K562 (cell line): ENCODE measurements around the gene RAD54L. TPM values are rescaled to one million over a fixed set of nuclear protein-coding genes. Genes with fewer than 3 reads are reported as not detected.

Source experiments
- DACH1 ChIP-seq: fragments of 450-650 bp; IDR thresholded peaks from 2 replicates; pipeline ENCODE4 v1.6.1; 2018; ENCODE audit not compliant: partially characterized antibody
- MCM5 ChIP-seq: fragments of 450-650 bp; IDR thresholded peaks from 2 replicates; pipeline ENCODE4 v1.6.1; 2016; ENCODE audit warnings: low read depth
- MYNN ChIP-seq, 2 experiments: sonication (generic); formaldehyde crosslinking in 1 of 2; IDR thresholded peaks; 2 replicates each; pipeline versions ENCODE4 v1.5.0 to v1.6.1; 2016 to 2020; ENCODE audit warnings: antibody characterized with exemption in 1 of 2, missing genetic modification reagents in 1 of 2
- SAFB ChIP-seq: fragments of 200-400 bp; formaldehyde crosslinking; IDR thresholded peaks from 2 replicates; pipeline ENCODE4 v1.6.1; 2017; ENCODE audit warnings: low read depth, low read length, borderline replicate concordance
- SRF ChIP-seq, 2 experiments: fragments of 250-450, 450-650 bp in 1 of 2; sonication (Bioruptor Pico) in 1 of 2; sonication (generic) in 1 of 2; formaldehyde crosslinking; IDR thresholded peaks; 2 replicates each; pipeline versions ENCODE4 v1.5.0 to v1.5.1; 2020 to 2022; ENCODE audit warnings: mild to moderate bottlenecking in 1 of 2, missing genetic modification reagents in 1 of 2
- ZNF431 ChIP-seq: sonication (generic); formaldehyde crosslinking; IDR thresholded peaks from 2 replicates; pipeline ENCODE4 v1.8.0; 2022; ENCODE audit warnings: mild to moderate bottlenecking, missing genetic modification reagents
- ZNF644 ChIP-seq: fragments of 200-800 bp; sonication (Bioruptor generic); IDR thresholded peaks from 2 replicates; pipeline ENCODE4 v1.6.1; 2016; ENCODE audit warnings: low read depth, missing genetic modification characterization, missing compliant biosample characterization
- polyA plus RNA-seq, 8 experiments: library from polyadenylated mRNA; depleted of rRNA in 4 of 8; stranded (reverse) in 5 of 8; unstranded in 3 of 8; fragments of >200 nt; fragmentation: Nextera tagmentation in 2 of 8; fragmentation: Illumina TruSeq in 1 of 8; extraction: Ambion mirVana in 2 of 8; extraction: Trizol in 1 of 8; gene quantifications; 2 replicates each; pipeline versions ENCODE4 v1.2.1 to v1.2.3, GENCODE V29; 2011 to 2014; ENCODE audit warnings: inconsistent platforms in 1 of 8, missing spikeins in 1 of 8
- total RNA-seq, 7 experiments: library from RNA; depleted of rRNA in 6 of 7; stranded (reverse); fragments of >200 nt in 6 of 7; fragmentation: Illumina TruSeq in 2 of 7; extraction: Trizol in 2 of 7; gene quantifications; 2 replicates each; pipeline versions ENCODE4 v1.2.1 to v1.2.3, GENCODE V29; 2011 to 2021; ENCODE audit warnings: low replicate concordance in 1 of 7
- TF ChIP-seq, protein P1 (sequence below), 2 experiments: fragments of 150-350 bp in 1 of 2; IDR thresholded peaks; 2 replicates each; pipeline ENCODE4 v1.6.1; 2012 to 2016; ENCODE audit warnings: low read depth in 2 of 2, low read length in 2 of 2, mild to moderate bottlenecking in 1 of 2, moderate library complexity in 1 of 2
- TF ChIP-seq, protein P2 (sequence below): IDR thresholded peaks from 3 replicates; pipeline ENCODE4 v1.6.1; 2011; ENCODE audit warnings: borderline replicate concordance, mild to moderate bottlenecking, moderate library complexity; ENCODE audit not compliant: insufficient read length; ENCODE audit errors: extremely low read depth

RAD54L gene
- total and polyA plus RNA-seq, 9 of the 15 experiments (the other 6 are each of a cell fraction or from before 2014, with no cell fraction given): 17.9 to 92.3 (median 37.5) TPM

DNA sequence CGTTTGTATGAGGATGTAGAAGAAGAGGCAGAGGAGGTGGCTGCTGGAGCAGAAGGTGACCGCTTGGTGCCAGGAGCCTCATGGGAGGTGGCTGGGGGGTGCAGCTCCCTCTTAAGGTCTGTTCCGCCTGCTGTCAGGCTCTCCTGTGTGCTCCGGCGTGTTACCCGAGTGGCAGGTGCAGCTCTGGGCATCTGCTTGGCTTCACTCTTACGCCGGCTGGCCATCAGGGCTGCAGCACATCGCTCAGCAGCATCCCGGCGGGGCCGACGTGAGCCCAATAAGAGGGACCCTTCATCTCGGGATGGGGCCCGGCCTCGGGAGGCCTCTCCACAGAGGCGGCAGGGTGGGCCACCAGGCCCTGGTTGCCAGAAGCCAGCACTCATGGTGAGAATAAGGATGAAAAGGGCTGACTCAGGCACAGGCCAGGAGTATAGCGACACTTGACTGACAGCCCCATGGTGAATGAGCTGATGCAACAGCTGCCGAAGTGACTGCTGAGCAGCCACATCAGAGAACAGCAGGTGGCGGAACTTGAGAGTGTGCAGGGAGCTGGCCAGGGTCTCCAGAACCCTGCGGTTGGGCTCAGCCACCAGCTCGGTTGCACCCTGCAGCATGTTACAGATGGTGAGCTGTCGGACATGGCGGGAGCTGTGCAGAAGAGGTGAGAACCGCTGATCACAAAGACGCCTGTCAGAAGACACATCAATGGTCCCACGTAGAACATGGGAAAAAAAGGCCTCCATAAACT lies 38.3 kb downstream of the RAD54L start (continued):
- TF ChIP-seq, protein P1, sequence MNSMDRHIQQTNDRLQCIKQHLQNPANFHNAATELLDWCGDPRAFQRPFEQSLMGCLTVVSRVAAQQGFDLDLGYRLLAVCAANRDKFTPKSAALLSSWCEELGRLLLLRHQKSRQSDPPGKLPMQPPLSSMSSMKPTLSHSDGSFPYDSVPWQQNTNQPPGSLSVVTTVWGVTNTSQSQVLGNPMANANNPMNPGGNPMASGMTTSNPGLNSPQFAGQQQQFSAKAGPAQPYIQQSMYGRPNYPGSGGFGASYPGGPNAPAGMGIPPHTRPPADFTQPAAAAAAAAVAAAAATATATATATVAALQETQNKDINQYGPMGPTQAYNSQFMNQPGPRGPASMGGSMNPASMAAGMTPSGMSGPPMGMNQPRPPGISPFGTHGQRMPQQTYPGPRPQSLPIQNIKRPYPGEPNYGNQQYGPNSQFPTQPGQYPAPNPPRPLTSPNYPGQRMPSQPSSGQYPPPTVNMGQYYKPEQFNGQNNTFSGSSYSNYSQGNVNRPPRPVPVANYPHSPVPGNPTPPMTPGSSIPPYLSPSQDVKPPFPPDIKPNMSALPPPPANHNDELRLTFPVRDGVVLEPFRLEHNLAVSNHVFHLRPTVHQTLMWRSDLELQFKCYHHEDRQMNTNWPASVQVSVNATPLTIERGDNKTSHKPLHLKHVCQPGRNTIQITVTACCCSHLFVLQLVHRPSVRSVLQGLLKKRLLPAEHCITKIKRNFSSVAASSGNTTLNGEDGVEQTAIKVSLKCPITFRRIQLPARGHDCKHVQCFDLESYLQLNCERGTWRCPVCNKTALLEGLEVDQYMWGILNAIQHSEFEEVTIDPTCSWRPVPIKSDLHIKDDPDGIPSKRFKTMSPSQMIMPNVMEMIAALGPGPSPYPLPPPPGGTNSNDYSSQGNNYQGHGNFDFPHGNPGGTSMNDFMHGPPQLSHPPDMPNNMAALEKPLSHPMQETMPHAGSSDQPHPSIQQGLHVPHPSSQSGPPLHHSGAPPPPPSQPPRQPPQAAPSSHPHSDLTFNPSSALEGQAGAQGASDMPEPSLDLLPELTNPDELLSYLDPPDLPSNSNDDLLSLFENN (IDR thresholded peaks at IDR 0.05; ENCODE audit: low read depth in 2 of 2, low read length in 2 of 2): no peak
- no peak for TF ChIP-seq SRF (CRISPR knock-in tag; IDR thresholded peaks at IDR 0.05)
- TF ChIP-seq MCM5: no peak
- TF ChIP-seq, protein P2, sequence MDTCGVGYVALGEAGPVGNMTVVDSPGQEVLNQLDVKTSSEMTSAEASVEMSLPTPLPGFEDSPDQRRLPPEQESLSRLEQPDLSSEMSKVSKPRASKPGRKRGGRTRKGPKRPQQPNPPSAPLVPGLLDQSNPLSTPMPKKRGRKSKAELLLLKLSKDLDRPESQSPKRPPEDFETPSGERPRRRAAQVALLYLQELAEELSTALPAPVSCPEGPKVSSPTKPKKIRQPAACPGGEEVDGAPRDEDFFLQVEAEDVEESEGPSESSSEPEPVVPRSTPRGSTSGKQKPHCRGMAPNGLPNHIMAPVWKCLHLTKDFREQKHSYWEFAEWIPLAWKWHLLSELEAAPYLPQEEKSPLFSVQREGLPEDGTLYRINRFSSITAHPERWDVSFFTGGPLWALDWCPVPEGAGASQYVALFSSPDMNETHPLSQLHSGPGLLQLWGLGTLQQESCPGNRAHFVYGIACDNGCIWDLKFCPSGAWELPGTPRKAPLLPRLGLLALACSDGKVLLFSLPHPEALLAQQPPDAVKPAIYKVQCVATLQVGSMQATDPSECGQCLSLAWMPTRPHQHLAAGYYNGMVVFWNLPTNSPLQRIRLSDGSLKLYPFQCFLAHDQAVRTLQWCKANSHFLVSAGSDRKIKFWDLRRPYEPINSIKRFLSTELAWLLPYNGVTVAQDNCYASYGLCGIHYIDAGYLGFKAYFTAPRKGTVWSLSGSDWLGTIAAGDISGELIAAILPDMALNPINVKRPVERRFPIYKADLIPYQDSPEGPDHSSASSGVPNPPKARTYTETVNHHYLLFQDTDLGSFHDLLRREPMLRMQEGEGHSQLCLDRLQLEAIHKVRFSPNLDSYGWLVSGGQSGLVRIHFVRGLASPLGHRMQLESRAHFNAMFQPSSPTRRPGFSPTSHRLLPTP: no peak
- TF ChIP-seq MYNN (IDR thresholded peaks at IDR 0.05): no peak
- no peak for TF ChIP-seq MYNN (CRISPR knock-in tag; IDR thresholded peaks at IDR 0.05)
- no peak for TF ChIP-seq DACH1
- no peak for TF ChIP-seq SAFB
- no peak for TF ChIP-seq ZNF431 (CRISPR knock-in tag)
- no peak for TF ChIP-seq ZNF644 (tag)
